Naive thymus-derived CD8-positive, alpha-beta T cell (primary cell): Measurements from ENCODE around the gene AIDA. TPM values are rescaled to one million over a fixed set of nuclear protein-coding genes. Genes with fewer than 3 reads are reported as not detected.

Experiments used
- ATAC-seq, 2 donors: fragments of 150-1000 bp; cut with Tn5 transposase in 1 of 2; sonication (Bioruptor Pico), chemical (Tn5 transposase) in 1 of 2; 1 replicate in 1 of 2; 2 replicates in 1 of 2; pipeline ENCODE4 v1.10.0; 2021; ENCODE audit warnings: mild to moderate bottlenecking in 2 of 2, moderate library complexity in 2 of 2
- POLR2A ChIA-PET: fragments of 350-600 bp; sonication (Branson Sonifier 250); formaldehyde crosslinking; loops from one replicate; lab custom pipeline; 2021; ENCODE audit warnings: antibody characterized with exemption; lab: Charles Lee
- DNase-seq, 10 donors: peaks; one replicate each; pipeline versions ENCODE4 v3.0.0 to v3.0.0-alpha.2; 2020 to 2022
- H3K27ac Mint-ChIP-seq, 10 donors: one replicate each; pipeline ENCODE4 v1.8.0; 2020 to 2022; ENCODE audit warnings: mild to moderate bottlenecking in 10 of 10, mixed read lengths in 10 of 10, moderate library complexity in 4 of 10, inconsistent platforms in 1 of 10
- H3K27me3 Mint-ChIP-seq, 5 donors: one replicate each; pipeline ENCODE4 v1.8.0; 2021 to 2022; ENCODE audit warnings: mixed read lengths in 5 of 5
- H3K36me3 Mint-ChIP-seq, 3 donors: one replicate each; pipeline ENCODE4 v1.8.0; 2020 to 2022; ENCODE audit warnings: mixed read lengths in 3 of 3, mild to moderate bottlenecking in 2 of 3, inconsistent platforms in 1 of 3
- H3K4me1 Mint-ChIP-seq, 4 donors: one replicate each; pipeline ENCODE4 v1.8.0; 2021 to 2022; ENCODE audit warnings: mixed read lengths in 4 of 4
- H3K4me3 Mint-ChIP-seq, 10 donors: one replicate each; pipeline ENCODE4 v1.8.0; 2020 to 2022; ENCODE audit warnings: mild to moderate bottlenecking in 10 of 10, mixed read lengths in 10 of 10, moderate library complexity in 6 of 10, inconsistent platforms in 1 of 10
- H3K9me3 Mint-ChIP-seq, 9 donors: one replicate each; pipeline ENCODE4 v1.8.0; 2020 to 2022; ENCODE audit warnings: mixed read lengths in 9 of 9, mild to moderate bottlenecking in 3 of 9, inconsistent platforms in 1 of 9, moderate library complexity in 1 of 9
- polyA plus RNA-seq, 3 donors: library from polyadenylated mRNA; unstranded; fragments of 300-500 nt; fragmentation: Illumina TruSeq; gene quantifications; one replicate each; pipeline ENCODE4 v1.2.3, GENCODE V29; 2021
- total RNA-seq, 8 experiments: library from RNA in 2 of 8; stranded (reverse) in 2 of 8; gene quantifications; one replicate each; pipeline ENCODE4 v1.2.3 and lab custom pipeline; 2021 to 2026

The AIDA gene
- total and polyA plus RNA-seq, 5 experiments from 2014 or later: 23.0 to 62.9 (median 25.1) TPM

DNA sequence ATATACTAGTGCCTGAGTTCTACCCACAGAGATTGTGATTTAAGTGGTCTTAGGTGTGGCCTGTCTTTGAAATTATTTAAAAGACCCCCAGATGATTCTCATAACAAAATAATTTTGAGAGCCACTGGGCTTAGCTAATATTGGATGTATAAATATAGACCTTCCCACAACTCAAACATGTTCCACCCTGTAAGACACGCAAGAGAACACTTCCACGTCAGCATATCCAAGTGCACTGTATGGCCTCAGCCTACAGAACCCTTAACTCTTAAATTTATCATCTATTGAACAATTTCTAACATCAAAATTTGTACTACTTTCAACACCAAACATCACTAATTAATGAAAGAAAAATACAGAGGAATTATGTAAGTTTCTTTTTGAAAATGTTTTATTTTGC lies 27.2 kb upstream of the AIDA start:
- POLR2A ChIA-PET: interaction anchor here (0.6 to 1.2 kb wide), 2 partner anchors 11 to 35 kb away, joined by 3 read pairs; no protein-coding TSS in a partner anchor
- Mint-ChIP-seq H3K27me3 (no peaks in the 10 kb centered on the region), H3K36me3 (peaks cover 0 to 11% (median 0%) of the 10 kb centered on the region in 3 donors), H3K9me3 (no peaks in the 10 kb centered on the region), H3K27ac (peak overlapping the region in 1 of 10 donors; percentile 35), H3K4me1 (peaks cover 0 to 11% (median 0%) of the 10 kb centered on the region in 4 donors), H3K4me3 (no peak overlapping the region)
- DNase-seq (no peak), ATAC-seq (no peak)

DNA sequence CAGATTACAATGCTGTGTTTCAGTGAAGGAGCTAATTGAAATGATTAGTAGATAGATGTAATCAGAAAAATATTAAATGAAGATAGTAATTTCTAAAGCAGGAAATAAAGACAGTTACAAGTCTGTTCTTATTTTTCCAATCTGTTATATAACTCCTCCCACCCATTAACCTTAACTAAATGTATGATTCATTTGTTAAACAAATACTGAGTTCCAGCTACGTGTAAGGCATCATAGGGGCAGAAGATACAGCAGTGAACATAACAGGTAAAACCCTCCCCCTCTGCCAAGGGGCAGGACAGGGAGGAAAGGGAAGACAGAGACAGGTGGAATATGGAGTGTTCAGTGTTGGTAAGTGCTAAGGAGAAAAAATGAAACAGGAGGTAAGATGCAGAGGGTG lies 24.7 kb upstream of the AIDA start, which contains the start of gene FAM177B:
Gene FAM177B, plus strand, starts transcription at position 231 of the 400 bp plus-strand sequence. CDS start 9,344 bp downstream, outside the sequence.
- no peak within 1 kb of the TSS for H3K27ac Mint-ChIP-seq
- ATAC-seq: no peak
- DNase-seq: no peak
- no peaks in the 10 kb centered on the region for H3K27me3 Mint-ChIP-seq
- H3K4me1 Mint-ChIP-seq: peaks cover 0 to 22% (median 0%) of the 10 kb centered on the region in 4 donors
- H3K9me3 Mint-ChIP-seq: no peaks in the 10 kb centered on the region
- H3K36me3 Mint-ChIP-seq: peaks cover 0 to 32% (median 6%) of the 10 kb centered on the region in 3 donors
- no peak within 1 kb of the TSS for H3K4me3 Mint-ChIP-seq
- POLR2A ChIA-PET: no interaction called here

DNA sequence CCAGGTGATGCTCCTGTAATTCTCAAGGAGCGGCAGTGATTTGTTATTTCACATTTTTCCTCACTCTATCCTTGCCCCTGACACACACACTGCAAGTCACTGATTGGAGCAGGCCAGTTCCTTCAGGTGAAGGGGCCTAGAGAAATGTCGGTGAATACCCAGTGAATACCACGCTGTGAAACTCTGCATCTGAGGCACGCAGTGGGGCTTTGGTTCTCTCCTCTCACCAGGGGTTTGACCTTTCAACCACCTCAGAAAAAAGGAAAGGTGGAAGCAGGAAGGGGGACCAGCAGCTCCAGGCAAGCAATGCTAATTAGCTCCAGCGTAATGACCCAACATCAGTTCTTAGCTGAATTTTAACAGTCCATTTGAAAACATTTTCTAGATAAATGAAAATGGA lies 24.2 kb upstream of the AIDA start:
- DNase-seq (no peak), ATAC-seq (no peak)
- no peaks in the 10 kb centered on the region for H3K9me3 Mint-ChIP-seq
- POLR2A ChIA-PET: no interaction called here
- no peaks in the 10 kb centered on the region for H3K27me3 Mint-ChIP-seq
- peaks cover 0 to 37% (median 8%) of the 10 kb centered on the region in 3 donors for H3K36me3 Mint-ChIP-seq
- H3K4me3 Mint-ChIP-seq: no peak overlapping the region
- peaks cover 0 to 23% (median 0%) of the 10 kb centered on the region in 4 donors for H3K4me1 Mint-ChIP-seq
- H3K27ac Mint-ChIP-seq: no peak overlapping the region

DNA sequence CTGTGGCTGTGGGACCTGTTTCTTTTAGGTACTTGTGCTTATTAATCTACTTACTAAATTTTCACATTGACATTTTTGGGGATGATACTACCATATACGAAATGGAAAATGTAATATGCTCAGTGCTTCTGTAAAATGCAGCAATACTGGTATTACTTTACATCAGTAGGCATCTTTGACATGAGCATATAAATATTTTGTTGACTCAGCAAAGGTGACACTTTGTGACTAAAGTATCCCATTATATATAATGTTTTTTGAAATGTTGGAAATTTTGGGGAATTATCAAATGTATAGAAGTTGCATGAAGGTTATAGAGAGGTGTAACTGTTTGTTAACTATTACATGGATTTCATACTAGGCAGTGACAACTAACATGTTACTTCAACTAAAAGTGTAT lies 22.4 kb upstream of the AIDA start:
- Mint-ChIP-seq H3K4me1 (peaks cover 0 to 29% (median 3%) of the 10 kb centered on the region in 4 donors), H3K27ac (peak overlapping the region in 1 of 10 donors; percentile 88), H3K36me3 (peaks cover 5 to 53% (median 19%) of the 10 kb centered on the region in 3 donors), H3K9me3 (no peaks in the 10 kb centered on the region), H3K4me3 (no peak overlapping the region), H3K27me3 (no peaks in the 10 kb centered on the region)
- POLR2A ChIA-PET: no interaction called here
- no peak for ATAC-seq
- no peak for DNase-seq

DNA sequence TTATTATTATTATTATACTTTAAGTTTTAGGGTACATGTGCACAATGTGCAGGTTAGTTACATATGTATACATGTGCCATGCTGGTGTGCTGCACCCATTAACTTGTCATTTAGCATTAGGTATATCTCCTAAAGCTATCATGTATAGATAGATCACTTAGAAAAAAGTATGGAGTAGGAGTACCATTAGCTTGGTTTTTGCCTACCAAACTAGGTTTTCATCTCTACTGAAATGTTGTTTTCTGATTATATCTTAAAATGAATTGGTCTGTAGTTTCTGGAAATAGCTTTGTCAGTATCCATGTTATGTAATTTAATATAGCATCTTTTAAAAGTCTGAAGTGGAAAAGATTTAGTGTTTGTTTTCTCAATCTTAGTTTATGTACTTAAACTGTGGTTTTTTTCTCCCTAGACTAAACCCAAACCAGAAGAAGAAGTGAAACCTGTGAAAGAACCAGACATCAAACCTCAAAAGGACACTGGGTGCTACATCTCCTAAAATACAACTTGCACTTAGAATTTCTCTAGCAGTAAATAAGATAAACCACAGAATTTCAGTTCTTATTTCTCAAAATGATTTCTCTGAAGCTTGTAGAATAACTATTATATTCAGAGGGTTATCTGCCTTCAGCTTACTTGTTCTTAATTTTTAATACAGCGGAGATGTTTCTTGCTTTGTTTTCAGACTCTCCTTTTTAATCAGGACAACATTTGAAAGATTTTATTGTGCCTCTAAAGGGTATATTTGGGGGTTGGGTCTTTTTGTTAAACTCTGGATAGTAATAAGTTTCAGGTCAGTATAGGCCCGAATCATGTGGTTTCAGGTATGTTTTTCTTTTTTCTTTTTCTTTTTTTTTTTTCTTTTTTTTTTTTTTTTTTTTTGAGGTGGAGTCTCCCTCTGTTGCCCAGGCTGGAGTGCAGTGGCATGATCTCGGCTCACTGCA lies 20.2 kb upstream of the AIDA start:
- no peak for DNase-seq
- ATAC-seq: no peak
- Mint-ChIP-seq H3K4me3 (peak overlapping the region in 1 of 10 donors; percentile 69), H3K36me3 (peaks cover 12 to 74% (median 33%) of the 10 kb centered on the region in 3 donors), H3K9me3 (no peaks in the 10 kb centered on the region), H3K27ac (peak overlapping the region in 5 of 10 donors; percentile 6 to 88 (median 21)), H3K27me3 (no peaks in the 10 kb centered on the region), H3K4me1 (peaks cover 0 to 32% (median 4%) of the 10 kb centered on the region in 4 donors)
- POLR2A ChIA-PET: interaction anchor here (1.2 kb wide), 1 partner anchor 113 kb away, joined by 3 read pairs; no protein-coding TSS in a partner anchor

DNA sequence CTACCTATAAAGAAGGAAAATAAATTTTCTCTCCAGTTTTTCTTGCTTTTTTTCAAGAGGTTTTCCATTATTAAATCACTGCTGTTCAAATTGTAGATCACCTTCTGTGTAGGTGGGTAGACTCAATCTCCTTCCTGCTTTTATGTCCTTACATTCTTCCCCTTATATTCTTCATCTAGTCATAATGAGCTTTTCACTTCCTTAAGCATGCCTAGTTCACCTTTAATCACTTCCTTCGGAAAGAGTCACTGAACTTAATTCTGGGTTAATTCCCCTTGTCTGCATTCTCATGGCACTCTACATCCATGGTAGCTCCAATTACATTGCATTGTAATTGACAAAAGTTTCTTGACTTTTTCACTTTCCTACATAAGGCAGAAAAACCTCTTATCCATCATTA lies 18.6 kb upstream of the AIDA start:
- ATAC-seq (no peak), DNase-seq (no peak)
- Mint-ChIP-seq H3K4me1 (peaks cover 0 to 30% (median 4%) of the 10 kb centered on the region in 4 donors), H3K36me3 (peaks cover 14 to 90% (median 36%) of the 10 kb centered on the region in 3 donors), H3K9me3 (no peaks in the 10 kb centered on the region), H3K27ac (peak overlapping the region in 5 of 10 donors; percentile 1 to 68 (median 41)), H3K27me3 (no peaks in the 10 kb centered on the region), H3K4me3 (no peak overlapping the region)
- POLR2A ChIA-PET: no interaction called here

DNA sequence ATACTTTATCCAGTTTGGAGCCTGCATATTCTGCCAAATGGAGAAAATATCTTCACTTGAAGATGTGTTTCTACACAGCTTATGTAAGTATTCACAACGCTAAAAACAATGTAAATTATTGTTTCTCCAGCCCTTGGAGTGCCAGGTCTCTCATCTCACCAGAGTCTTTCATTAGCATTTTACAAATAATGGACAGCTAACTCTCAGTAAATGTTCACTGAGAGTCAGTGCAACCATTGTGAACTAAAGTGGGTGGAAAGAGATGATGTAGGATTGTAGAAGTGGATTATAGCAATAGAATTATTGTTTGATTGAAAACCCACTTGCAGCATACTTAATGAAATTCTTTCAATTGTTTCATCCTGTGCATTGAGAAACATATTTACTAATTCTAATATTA lies 16.5 kb upstream of the AIDA start:
- DNase-seq (no peak), ATAC-seq (no peak)
- POLR2A ChIA-PET: interaction anchor here (0.5 kb wide), 1 partner anchor 1045 kb away, joined by 5 read pairs; no protein-coding TSS in a partner anchor
- peaks cover 0 to 25% (median 4%) of the 10 kb centered on the region in 4 donors for H3K4me1 Mint-ChIP-seq
- H3K27ac Mint-ChIP-seq: peak overlapping the region in 2 of 10 donors; percentile 20 to 34
- peaks cover 18 to 93% (median 47%) of the 10 kb centered on the region in 3 donors for H3K36me3 Mint-ChIP-seq
- no peaks in the 10 kb centered on the region for H3K9me3 Mint-ChIP-seq
- no peak overlapping the region for H3K4me3 Mint-ChIP-seq
- no peaks in the 10 kb centered on the region for H3K27me3 Mint-ChIP-seq

DNA sequence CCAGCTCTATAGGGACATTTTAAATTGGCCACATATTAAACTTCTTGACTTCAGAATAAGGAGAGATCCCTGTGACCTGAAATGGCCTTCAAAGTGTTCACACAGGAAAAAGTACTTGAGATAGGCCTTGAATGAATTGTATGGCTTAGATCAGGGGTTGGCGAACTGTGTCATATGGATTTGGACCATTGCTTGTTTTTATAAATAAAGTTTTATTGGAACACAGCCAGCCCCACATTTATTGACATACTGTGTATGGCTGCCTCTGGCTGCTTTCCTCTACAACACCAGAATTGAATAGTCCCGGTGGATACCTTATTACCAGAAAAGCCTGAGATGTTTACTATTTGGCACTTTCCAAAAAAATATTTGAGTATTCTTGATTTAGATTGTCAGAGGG lies 4.1 kb upstream of the AIDA start:
- no peaks in the 10 kb centered on the region for H3K27me3 Mint-ChIP-seq
- peaks cover 4 to 35% (median 33%) of the 10 kb centered on the region in 4 donors for H3K4me1 Mint-ChIP-seq
- no peaks in the 10 kb centered on the region for H3K9me3 Mint-ChIP-seq
- peak overlapping the region in 1 of 10 donors; percentile 4 for H3K4me3 Mint-ChIP-seq
- POLR2A ChIA-PET: no interaction called here
- H3K27ac Mint-ChIP-seq: peak overlapping the region in 7 of 10 donors; percentile 1 to 87 (median 30)
- H3K36me3 Mint-ChIP-seq: peaks cover 10 to 45% (median 34%) of the 10 kb centered on the region in 3 donors
- DNase-seq (no peak), ATAC-seq (no peak)

DNA sequence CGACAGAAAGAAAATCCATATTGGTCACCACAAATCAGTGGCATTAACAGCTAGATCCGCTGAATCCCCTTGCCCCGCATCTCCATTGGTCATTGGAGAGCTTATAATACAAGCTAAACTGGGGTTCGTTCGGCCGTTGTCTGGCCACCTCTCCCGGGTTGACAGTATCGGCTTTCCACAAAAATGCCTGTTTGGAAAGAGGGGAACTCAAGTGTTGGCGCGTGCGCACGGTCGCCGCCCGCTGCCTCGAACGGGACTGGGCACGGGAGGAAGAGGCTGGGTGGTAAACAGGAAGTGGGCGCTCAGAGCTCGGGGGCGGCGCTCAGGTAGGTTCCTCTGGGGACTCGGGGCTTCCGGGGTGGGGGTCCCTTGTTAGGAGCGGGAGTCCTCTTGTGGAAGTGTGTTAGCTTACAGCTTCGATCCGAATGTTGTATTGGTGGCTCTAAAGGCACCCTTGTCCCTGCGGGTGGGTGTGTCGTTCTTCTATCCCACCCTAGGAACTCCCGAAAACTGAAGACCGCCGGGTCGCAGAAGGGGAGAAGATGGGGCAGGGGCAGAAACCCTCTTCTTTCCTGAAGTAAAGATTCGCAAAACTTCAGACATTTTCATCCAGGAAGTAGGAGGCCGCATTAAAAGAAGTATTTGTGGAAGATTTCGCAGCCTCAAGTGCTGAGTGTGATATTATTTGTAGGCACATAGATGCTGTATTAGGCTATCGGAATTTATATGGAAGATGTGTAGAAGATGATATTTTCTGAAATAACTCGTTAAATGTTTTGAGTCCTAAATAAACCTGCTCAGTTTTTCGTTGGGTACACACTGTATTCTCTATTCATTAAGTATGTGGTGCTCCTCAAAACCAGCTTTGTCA lies 1.0 kb upstream of the AIDA start:
- no peaks in the 10 kb centered on the region for H3K9me3 Mint-ChIP-seq
- ATAC-seq (peak; percentile 78 to 81), DNase-seq (peak; percentile 90 to 98 (median 94))
- H3K27me3 Mint-ChIP-seq: no peaks in the 10 kb centered on the region
- H3K27ac Mint-ChIP-seq: peak overlapping the region; percentile 99 to 100 (median 100)
- H3K4me1 Mint-ChIP-seq: peaks cover 8 to 59% (median 54%) of the 10 kb centered on the region in 4 donors
- peaks cover 8 to 26% (median 16%) of the 10 kb centered on the region in 3 donors for H3K36me3 Mint-ChIP-seq
- POLR2A ChIA-PET: interaction anchor here (0.5 to 2.3 kb wide), 26 partner anchors 8 to 1721 kb away, joined by 3 to 55 read pairs (median 5); partner anchors contain the start of genes CAPN2, DUSP10, MIA3 and TAF1A
- peak overlapping the region; percentile 96 to 100 (median 97) for H3K4me3 Mint-ChIP-seq

DNA sequence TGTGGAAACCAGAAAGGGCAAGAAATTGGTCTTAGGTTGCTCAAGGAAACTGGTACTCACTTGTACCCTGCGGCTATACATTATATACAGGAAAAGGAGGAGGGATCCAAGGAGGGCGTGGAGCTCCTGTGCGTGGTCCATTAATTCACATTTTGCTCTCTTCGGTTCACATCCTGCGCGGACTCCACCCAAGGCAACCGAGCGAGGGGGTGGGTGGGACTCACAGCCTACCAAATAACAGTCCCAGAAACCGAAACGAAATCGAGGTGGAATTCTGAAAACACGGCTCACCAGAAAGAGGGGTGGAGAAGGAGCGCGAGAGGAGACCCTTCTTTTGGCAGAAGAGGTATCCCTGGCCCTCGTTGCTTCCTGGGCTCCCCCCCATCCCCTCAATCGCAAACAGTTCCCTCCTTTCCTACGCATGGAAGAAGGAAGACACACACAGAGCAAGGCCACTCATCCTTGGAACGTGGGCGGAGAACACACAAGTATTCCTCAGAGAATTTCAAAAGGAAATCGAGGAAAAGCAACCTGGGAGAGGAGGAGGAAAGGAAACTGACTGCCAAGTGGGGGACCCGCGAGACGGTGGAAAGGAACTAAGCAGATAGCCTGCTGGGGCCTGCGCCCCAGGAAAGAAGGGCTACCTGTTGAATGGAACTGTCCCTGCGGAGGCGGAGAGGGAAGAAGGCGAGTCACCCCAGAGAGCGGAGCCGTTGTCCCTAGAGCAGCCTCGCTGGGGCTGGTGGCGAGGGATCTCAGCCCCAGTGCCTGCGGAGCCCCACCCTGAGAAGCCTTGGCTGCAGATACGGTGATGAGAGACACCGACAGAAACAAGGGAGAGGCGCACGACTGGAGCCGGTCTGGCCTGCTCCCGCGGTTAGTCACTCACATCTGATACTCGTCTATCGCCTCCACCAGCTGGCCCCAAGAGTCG lies 705 bp downstream of the AIDA start:
- H3K4me1 Mint-ChIP-seq: peaks cover 10 to 60% (median 52%) of the 10 kb centered on the region in 4 donors
- POLR2A ChIA-PET: interaction anchor here (0.8 to 2.3 kb wide), 19 partner anchors 21 to 1134 kb away, joined by 3 to 55 read pairs (median 5); partner anchors contain the start of genes DUSP10, TAF1A and TP53BP2
- no peaks in the 10 kb centered on the region for H3K27me3 Mint-ChIP-seq
- H3K36me3 Mint-ChIP-seq: peaks cover 8 to 23% (median 8%) of the 10 kb centered on the region in 3 donors
- peak overlapping the region; percentile 99 to 100 (median 100) for H3K27ac Mint-ChIP-seq
- DNase-seq (peak; percentile 37 to 78 (median 52)), ATAC-seq (peak; percentile 18 to 26)
- peak overlapping the region; percentile 96 to 100 (median 97) for H3K4me3 Mint-ChIP-seq
- no peaks in the 10 kb centered on the region for H3K9me3 Mint-ChIP-seq

DNA sequence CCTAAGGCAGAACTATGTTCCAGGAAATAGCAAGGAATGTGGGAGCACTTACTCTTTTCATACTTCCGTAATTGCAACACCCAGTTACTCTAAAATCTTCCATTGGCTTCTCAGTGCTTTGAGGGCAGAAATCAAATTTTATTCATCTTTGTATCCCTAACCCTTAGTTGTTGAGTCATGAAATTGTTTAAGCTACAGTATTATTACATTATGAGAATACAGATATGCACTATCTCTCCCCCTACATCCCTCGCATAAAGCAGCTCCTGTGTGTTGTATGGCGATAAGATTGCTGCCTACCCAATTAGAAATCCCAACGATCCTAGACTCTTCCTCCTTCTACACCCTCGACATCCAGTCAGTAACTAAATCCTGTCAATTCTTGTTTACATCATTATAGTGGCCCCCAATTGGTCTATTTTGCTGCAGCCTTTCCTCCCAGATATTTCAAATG lies 2.6 kb downstream of the AIDA start:
- H3K4me3 Mint-ChIP-seq: peak overlapping the region in 8 of 10 donors; percentile 54 to 100 (median 97)
- DNase-seq (no peak), ATAC-seq (no peak)
- H3K36me3 Mint-ChIP-seq: peaks cover 4 to 26% (median 8%) of the 10 kb centered on the region in 3 donors
- no peaks in the 10 kb centered on the region for H3K9me3 Mint-ChIP-seq
- H3K27ac Mint-ChIP-seq: peak overlapping the region in 6 of 10 donors; percentile 4 to 99 (median 60)
- POLR2A ChIA-PET: interaction anchor here (1.5 to 1.8 kb wide), 2 partner anchors 29 to 55 kb away, joined by 4 to 5 read pairs; no protein-coding TSS in a partner anchor
- H3K4me1 Mint-ChIP-seq: peaks cover 15 to 72% (median 64%) of the 10 kb centered on the region in 4 donors
- no peaks in the 10 kb centered on the region for H3K27me3 Mint-ChIP-seq
